A673 (cell line): ENCODE data around the gene SUFU.

ENCODE experiments used
- CTCF ChIP-seq: fragments of 300-800, 200-600 bp; sonication (generic); conservative IDR thresholded peaks from 2 replicates; pipeline ENCODE4 v1.5.1; 2017; ENCODE audit warnings: low read depth, mild to moderate bottlenecking, antibody characterized with exemption, low read length, moderate library complexity, mixed read lengths
- EZH2 ChIP-seq: fragments of 200-600 bp; sonication (generic); IDR thresholded peaks from 2 replicates; pipeline ENCODE4 v1.6.1; 2017; ENCODE audit warnings: borderline replicate concordance, low read depth, mild to moderate bottlenecking, mixed read lengths, antibody characterized with exemption, low read length; ENCODE audit not compliant: poor library complexity, severe bottlenecking

GRCh38 chr10:102641402-102641801 is 137.6 kb downstream of the SUFU start:
- no peak for TF ChIP-seq CTCF
- no peak for TF ChIP-seq EZH2
